Measurements from ENCODE around the gene MAGI2.

MAGI2 gene

DNA sequence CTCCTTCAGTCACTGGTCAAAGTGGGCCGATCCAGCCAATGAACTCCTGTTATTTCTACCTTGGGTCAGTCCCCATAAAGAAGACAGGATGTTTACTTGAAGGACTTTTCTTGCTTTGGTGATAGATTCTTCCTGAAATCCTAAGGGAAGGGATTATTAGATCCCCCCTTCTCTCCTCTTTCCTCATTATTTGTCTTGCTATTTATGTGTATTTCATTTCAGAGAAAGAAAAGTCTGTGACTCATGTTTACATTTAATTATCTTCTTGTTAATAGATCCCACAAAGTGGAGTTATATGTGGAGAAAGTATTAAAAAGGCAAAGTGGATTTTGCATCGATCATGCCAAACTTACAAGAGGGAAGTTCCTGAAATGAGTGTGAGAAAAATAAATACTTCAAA, 1313.4 kb downstream of the MAGI2 start:
- no peaks in the 10 kb centered on the region for H3F3A ChIP-seq (ENCODE audit: insufficient read depth)
- H3K79me2 ChIP-seq (ENCODE audit: insufficient read depth, low read length): no peaks in the 10 kb centered on the region
- no peak overlapping the region for H2AFZ ChIP-seq (ENCODE audit: low read depth, low read length, severe bottlenecking)
- H3K9me2 ChIP-seq (replicated peaks; ENCODE audit: insufficient read depth, low read length): no peaks in the 10 kb centered on the region
- H3K27ac ChIP-seq (ENCODE audit: low read depth, low read length): no peak overlapping the region
- H3K36me3 ChIP-seq (ENCODE audit: low read length): no peaks in the 10 kb centered on the region
- H3K27me3 ChIP-seq (ENCODE audit: low read length): no peaks in the 10 kb centered on the region
- H4K20me1 ChIP-seq (ENCODE audit: low read depth, low read length): no peaks in the 10 kb centered on the region
- no peak overlapping the region for H3K9ac ChIP-seq (ENCODE audit: low read length)
- no peak overlapping the region for H3K4me3 ChIP-seq (ENCODE audit: insufficient read depth, low read length, poor library complexity, severe bottlenecking)
- no peak overlapping the region for H3K4me2 ChIP-seq (ENCODE audit: low read depth, low read length, poor library complexity, severe bottlenecking)
- no peak for TF ChIP-seq EZH2phosphoT487 (conservative IDR thresholded peaks at IDR 0.05; ENCODE audit: low read length)
- TF ChIP-seq, protein P1, sequence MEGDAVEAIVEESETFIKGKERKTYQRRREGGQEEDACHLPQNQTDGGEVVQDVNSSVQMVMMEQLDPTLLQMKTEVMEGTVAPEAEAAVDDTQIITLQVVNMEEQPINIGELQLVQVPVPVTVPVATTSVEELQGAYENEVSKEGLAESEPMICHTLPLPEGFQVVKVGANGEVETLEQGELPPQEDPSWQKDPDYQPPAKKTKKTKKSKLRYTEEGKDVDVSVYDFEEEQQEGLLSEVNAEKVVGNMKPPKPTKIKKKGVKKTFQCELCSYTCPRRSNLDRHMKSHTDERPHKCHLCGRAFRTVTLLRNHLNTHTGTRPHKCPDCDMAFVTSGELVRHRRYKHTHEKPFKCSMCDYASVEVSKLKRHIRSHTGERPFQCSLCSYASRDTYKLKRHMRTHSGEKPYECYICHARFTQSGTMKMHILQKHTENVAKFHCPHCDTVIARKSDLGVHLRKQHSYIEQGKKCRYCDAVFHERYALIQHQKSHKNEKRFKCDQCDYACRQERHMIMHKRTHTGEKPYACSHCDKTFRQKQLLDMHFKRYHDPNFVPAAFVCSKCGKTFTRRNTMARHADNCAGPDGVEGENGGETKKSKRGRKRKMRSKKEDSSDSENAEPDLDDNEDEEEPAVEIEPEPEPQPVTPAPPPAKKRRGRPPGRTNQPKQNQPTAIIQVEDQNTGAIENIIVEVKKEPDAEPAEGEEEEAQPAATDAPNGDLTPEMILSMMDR (IDR thresholded peaks at IDR 0.05; ENCODE audit: insufficient read depth, low read length, poor library complexity, severe bottlenecking): no peak
- no peaks in the 10 kb centered on the region for H3K9me3 ChIP-seq (ENCODE audit: insufficient read depth, low read length)

- H2AFZ ChIP-seq (ENCODE audit: low read depth, low read length, severe bottlenecking): no peak overlapping the region
- H3K9ac ChIP-seq (ENCODE audit: low read length): no peak overlapping the region
- H3K79me2 ChIP-seq (ENCODE audit: insufficient read depth, low read length): no peaks in the 10 kb centered on the region
- H3K36me3 ChIP-seq (ENCODE audit: low read length): no peaks in the 10 kb centered on the region
- no peak overlapping the region for H3K27ac ChIP-seq (ENCODE audit: low read depth, low read length)
- no peak overlapping the region for H3K4me2 ChIP-seq (ENCODE audit: low read depth, low read length, poor library complexity, severe bottlenecking)
- no peaks in the 10 kb centered on the region for H3K27me3 ChIP-seq (ENCODE audit: low read length)
- no peaks in the 10 kb centered on the region for H3F3A ChIP-seq (ENCODE audit: insufficient read depth)
- no peaks in the 10 kb centered on the region for H3K9me3 ChIP-seq (ENCODE audit: insufficient read depth, low read length)
- TF ChIP-seq, protein P1 (IDR thresholded peaks at IDR 0.05; ENCODE audit: insufficient read depth, low read length, poor library complexity, severe bottlenecking): no peak
- no peak for TF ChIP-seq EZH2phosphoT487 (conservative IDR thresholded peaks at IDR 0.05; ENCODE audit: low read length)
- H3K4me3 ChIP-seq (ENCODE audit: insufficient read depth, low read length, poor library complexity, severe bottlenecking): no peak overlapping the region
- no peaks in the 10 kb centered on the region for H4K20me1 ChIP-seq (ENCODE audit: low read depth, low read length)
- no peaks in the 10 kb centered on the region for H3K9me2 ChIP-seq (replicated peaks; ENCODE audit: insufficient read depth, low read length)
Observed at GRCh38 chr7:78139335-78139734, 1314.1 kb downstream of the MAGI2 start.

DNA sequence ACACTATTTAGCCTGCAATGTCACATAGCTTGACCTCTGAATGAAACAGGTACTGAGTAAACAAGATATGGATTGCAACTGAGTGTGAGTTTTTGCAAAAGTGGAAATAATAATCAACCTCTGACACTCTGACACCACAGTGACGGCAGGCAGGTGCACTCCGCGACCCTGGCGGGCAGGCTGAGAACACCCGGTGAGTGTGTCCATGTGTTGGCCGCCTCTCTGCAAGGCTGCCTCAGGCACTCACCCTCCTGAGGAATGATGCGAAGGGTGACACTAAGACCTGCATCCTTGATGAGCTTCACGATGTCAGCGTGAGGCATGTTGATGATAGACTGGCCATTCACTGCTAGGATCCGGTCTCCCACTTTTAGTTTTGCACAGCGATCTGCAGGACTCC, 1318.7 kb downstream of the MAGI2 start:
- Histone ChIP-seq H3K27me3 (ENCODE audit: low read length) (no peaks in the 10 kb centered on the region), H3K79me2 (ENCODE audit: insufficient read depth, low read length) (no peaks in the 10 kb centered on the region), H3K9me2 (replicated peaks; ENCODE audit: insufficient read depth, low read length) (no peaks in the 10 kb centered on the region), H3F3A (ENCODE audit: insufficient read depth) (no peaks in the 10 kb centered on the region), H4K20me1 (ENCODE audit: low read depth, low read length) (no peaks in the 10 kb centered on the region), H3K9ac (ENCODE audit: low read length) (no peak overlapping the region), H3K9me3 (ENCODE audit: insufficient read depth, low read length) (no peaks in the 10 kb centered on the region), H3K4me2 (ENCODE audit: low read depth, low read length, poor library complexity, severe bottlenecking) (no peak overlapping the region), H3K27ac (ENCODE audit: low read depth, low read length) (no peak overlapping the region), H3K4me3 (ENCODE audit: insufficient read depth, low read length, poor library complexity, severe bottlenecking) (no peak overlapping the region), H2AFZ (ENCODE audit: low read depth, low read length, severe bottlenecking) (no peak overlapping the region), H3K36me3 (ENCODE audit: low read length) (no peaks in the 10 kb centered on the region)
- TF ChIP-seq, protein P1 (IDR thresholded peaks at IDR 0.05; ENCODE audit: insufficient read depth, low read length, poor library complexity, severe bottlenecking): no peak
- no peak for TF ChIP-seq EZH2phosphoT487 (conservative IDR thresholded peaks at IDR 0.05; ENCODE audit: low read length)
